ENCODE results near the gene EHBP1.

EHBP1 gene

GRCh38 chr2:63035169-63035568 is 329.7 kb downstream of the EHBP1 start:
- no peak for DNase-seq

DNA sequence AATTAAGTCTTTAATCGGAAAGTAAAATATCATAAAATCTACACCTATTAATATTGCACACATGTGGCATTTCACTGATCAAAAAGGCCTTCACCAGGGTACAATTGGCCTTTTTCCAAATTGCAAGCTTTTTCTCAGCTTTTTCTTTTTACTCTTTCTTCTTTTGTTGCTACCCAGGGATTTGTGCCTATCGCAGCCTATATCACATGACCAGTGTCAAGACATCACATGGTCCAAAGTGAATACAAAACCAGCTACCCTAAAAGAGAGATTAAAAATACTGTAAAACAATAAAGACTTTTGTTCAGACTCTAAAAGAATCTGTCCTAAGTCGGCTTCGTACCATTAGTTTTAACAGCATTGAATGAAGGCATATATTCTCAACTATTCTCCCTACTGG is 330.1 kb downstream of the EHBP1 start:
- DNase-seq, result no peak

DNA sequence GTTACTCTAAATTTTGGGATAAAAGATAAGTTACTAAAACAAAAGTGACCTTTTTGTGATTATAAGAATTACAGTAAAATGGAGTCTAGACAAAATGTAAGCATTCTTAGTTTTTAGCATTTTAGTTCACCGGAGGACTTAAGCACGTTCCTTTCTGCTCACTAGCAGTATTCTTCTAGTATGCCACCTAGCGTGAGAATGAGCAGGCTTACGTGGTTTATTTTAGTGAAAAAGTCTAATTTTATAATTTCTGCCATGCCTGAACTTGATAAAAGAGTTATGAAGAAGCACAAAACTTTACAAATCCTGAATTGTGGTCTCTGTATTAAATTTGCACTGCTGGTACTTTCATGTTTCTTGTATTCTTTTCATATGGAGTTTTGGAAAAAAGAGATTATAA is 332.5 kb downstream of the EHBP1 start:
- DNase-seq, result no peak

- DNase-seq, result no peak
Measured at GRCh38 chr2:63040586-63040985, 335.1 kb downstream of the EHBP1 start.

- no peak for DNase-seq
Measured at GRCh38 chr2:63041592-63041991, 336.1 kb downstream of the EHBP1 start.

- no peak for DNase-seq
Measured at GRCh38 chr2:63044362-63045327, 339.1 kb downstream of the EHBP1 start.

DNA sequence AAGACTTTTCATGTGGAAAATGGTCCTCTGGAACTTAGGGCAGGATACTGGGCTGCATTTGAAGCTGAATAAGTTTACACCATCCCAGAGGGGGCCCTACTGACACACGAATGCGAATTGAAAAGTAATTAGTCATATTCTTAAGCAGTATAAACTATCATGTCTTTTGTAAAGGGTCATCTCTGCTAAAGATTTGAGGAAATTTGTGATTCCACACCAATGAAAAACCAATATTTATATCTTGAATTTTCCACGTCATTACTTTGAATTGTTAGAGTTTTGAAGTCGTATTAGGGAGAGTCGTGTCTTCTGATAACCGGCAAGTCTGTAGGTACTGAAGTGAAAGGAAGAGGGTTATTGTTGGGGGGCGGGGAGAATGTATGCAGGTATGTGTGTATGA is 341.0 kb downstream of the EHBP1 start:
- DNase-seq, result no peak

GRCh38 chr2:63046961-63047320 is 341.4 kb downstream of the EHBP1 start:
- no peak for DNase-seq

- DNase-seq, result no peak
Measured at GRCh38 chr2:63047321-63048279, 342.1 kb downstream of the EHBP1 start.

GRCh38 chr2:63048367-63049171 is 343.1 kb downstream of the EHBP1 start:
- no peak for DNase-seq

GRCh38 chr2:63049211-63049969 is 343.9 kb downstream of the EHBP1 start:
- no peak for DNase-seq

DNA sequence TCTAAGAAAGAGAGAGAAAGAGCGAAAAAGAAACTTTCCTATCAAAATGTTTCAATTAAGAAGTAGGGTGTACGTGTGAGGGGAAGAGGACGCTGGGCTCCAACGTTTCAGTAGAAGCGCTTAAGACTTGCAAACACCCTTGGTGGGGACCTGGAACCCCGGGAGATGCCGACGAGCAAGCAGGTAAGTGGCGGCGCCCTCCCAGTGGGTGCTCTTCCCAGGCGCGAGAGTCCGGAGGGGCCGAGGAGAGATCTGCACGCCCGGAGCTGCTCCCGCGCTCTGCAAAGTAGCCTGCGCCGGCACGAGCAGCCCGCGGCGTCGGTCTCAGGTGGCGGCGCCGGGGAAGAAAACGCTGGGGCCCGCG is 344.4 kb downstream of the EHBP1 start:
- no peak for DNase-seq

DNA sequence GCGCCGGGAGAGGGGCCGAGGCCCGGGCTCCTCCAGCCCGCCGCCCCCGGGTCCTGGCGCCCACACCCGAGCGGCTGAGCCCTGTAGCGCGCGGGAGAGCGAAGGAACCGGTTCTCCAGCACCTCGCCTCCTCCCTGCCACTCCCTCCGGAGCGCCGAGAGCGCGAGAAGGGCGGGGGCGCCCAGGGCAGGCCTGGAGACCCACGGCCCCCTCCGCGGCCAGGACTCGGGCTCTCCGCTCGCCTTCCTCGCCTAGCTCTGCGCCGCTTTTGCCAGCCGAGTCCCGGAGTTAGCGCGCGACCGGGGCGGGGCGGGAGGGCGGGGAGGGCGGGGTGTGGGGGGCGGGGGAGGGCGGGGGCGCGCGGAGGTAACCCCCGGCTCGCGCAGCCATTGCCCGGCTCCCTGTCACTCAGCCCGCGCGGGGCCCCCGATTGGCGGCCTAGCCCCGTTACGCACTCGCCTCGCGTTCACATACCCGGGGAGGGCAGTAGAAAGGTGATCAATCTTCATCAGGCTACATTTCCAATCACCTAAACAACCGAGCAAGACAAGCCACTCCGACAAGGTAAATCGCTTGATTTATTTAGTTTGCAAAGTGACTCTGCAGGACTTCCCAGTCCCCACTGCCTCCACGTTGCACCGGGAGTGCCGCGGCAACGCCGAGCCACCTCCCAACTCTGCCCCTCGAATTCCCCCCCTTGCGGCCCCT is 345.0 kb downstream of the EHBP1 start, which contains the start of gene OTX1:
OTX1 (plus strand) TSS at position 497 of the 708 bp plus-strand sequence. CDS start 2,161 bp downstream, outside the sequence.
- DNase-seq, result no peak

- DNase-seq, result no peak
Measured at GRCh38 chr2:63051042-63051794, 345.7 kb downstream of the EHBP1 start.

- DNase-seq, result no peak
Measured at GRCh38 chr2:63051795-63052333, 346.4 kb downstream of the EHBP1 start.

- DNase-seq, result no peak
Measured at GRCh38 chr2:63052411-63053080, 347.0 kb downstream of the EHBP1 start.

DNA sequence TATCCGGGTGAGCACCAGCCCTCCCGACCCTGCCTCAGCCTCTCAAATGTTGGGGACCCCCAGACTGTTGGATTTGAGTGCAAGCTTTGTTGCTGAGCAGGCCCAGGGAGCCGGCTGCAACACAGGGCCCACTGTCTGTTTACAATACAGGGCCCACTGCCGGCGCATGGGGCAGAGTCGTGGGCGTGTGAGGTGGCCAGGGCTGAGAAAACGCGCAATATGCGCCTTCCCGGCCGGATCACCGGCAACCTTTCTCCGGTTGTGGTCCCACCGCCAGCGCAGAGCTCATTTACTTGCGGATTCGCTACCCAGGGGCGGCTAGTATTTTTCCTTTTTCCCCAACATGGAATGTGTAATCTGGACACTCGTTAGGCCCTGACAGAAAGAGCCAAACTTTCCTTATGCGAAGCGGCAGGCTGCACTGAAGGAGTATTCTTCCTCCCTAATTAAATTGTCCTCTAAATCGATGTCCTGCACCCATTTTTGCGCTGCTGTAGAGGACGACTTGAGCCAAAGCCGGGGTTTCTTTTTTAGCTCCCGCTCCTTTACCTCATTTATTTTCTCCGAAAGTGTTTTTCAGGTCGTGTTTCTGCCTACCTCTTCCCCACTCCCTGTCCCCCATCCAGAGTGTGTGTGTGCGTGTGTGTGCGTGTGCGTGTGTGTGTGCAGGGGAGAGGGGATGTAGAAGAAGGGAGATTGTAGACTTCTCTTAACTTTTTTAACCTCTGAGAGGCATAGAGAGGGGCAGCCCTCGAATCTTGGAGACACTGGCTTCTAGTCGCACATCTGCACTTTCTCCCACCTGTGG is 347.8 kb downstream of the EHBP1 start:
- DNase-seq, result no peak

DNA sequence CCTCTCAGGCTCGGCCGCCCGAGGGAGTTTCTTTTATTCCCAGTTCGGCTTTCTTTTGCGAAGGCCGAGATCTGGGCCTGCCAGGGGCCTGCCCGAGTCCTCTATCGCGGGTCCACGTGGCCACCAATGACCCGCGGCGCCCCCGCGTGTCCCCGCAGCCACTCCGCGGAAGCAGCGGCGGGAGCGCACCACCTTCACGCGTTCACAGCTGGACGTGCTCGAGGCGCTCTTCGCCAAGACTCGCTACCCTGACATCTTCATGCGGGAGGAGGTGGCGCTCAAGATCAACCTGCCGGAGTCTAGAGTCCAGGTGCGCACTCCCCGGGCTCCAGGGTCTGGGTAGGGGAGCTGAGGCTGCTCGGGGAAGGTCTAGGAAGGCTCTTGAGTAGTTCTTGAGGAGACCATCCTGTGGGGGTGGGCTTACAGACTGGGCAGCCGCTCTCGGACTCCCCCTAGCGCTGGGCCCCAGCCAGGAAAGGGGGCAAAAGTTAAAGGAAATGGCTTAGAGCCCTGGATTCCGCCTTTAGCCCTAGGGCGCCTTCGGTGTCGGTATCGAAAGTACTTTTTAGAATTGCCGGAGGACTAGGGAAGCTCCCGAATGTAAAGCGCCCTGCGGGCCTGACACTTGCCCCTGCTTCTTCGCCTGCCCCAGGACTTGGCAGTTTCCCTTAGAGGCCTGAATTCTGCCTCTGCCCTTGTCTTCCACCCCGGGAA is 348.5 kb downstream of the EHBP1 start:
- DNase-seq, result no peak
